HL-60 (cell line): ENCODE results near the gene ARHGAP18.

ENCODE experiments used
- CTCF ChIP-seq: IDR thresholded peaks from one replicate; pipeline ENCODE4 v1.5.1; 2011; ENCODE audit warnings: low read length, control low read depth, inconsistent platforms; ENCODE audit not compliant: insufficient read depth
- GABPA ChIP-seq: IDR thresholded peaks from 2 replicates; pipeline ENCODE4 v1.6.1; 2012; ENCODE audit warnings: low read depth
- POLR2AphosphoS5 ChIP-seq: IDR thresholded peaks from 2 replicates; pipeline ENCODE4 v1.6.1; 2012; ENCODE audit warnings: low read depth
- REST ChIP-seq: IDR thresholded peaks from 2 replicates; pipeline ENCODE4 v1.6.1; 2012; ENCODE audit warnings: low read depth; ENCODE audit not compliant: insufficient replicate concordance
- SPI1 ChIP-seq: IDR thresholded peaks from 2 replicates; pipeline ENCODE4 v1.6.1; 2012; ENCODE audit warnings: low read depth, mild to moderate bottlenecking, borderline replicate concordance

- TF ChIP-seq CTCF: no peak
- TF ChIP-seq POLR2AphosphoS5: no peak
- TF ChIP-seq REST: no peak
- TF ChIP-seq SPI1: no peak
- TF ChIP-seq GABPA: no peak
Measured at GRCh38 chr6:129638055-129638684, 71.8 kb downstream of the ARHGAP18 start.
